Stimulated activated CD4-positive, alpha-beta T cell treated with anti-CD3 and anti-CD28 coated beads, TNF-alpha, amount 100 ng/mL, for 24 hours (primary cell): ENCODE results near the gene RAB5B.
A peak's percentile ranks its signal among the peaks of the same experiment; 100 is the strongest.

Experiments
- DNase-seq, 3 experiments: peaks; one replicate each; pipeline ENCODE4 v3.0.0-alpha.2; 2020; ENCODE audit warnings: low read depth in 3 of 3

The RAB5B gene, protein sequence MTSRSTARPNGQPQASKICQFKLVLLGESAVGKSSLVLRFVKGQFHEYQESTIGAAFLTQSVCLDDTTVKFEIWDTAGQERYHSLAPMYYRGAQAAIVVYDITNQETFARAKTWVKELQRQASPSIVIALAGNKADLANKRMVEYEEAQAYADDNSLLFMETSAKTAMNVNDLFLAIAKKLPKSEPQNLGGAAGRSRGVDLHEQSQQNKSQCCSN

DNA sequence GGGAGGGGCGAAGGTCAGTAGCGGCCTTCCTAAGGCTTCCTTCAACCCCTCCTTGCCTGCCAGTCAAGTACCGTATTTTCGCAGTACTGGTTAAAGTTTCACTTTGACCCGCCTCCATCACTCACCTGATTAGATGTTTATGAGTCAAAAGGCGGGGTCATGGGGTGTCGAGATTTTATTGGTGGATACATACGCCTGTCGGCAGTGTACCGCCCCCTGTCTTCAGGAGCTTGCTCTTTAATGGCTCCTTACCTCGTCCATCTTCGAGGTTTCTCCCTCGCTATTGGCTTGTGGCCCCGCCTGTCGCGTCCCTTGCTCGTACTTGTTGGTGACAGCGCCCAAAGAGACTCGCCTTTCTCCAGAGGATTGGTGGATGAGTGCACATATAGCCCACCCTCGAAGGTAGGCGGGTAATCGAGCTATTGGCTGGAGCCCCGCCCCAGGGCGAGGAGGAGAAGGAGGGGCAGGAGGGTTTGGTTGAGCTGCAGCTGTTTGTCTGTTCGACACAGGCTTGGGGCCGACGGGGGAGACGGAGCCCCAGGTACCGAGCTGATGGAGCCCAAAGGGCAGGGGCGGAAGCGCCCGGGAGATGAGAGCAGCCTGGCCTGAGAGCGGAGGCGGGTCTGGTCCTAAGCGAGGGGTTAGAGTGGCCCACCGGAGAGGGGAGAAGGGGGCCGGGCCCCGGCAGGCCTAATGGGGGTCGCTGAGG lies at the start of gene RAB5B:
Gene RAB5B, plus strand, starts transcription at position 480 of the 709 bp plus-strand sequence. CDS start 12,883 bp downstream, outside the sequence.
- peak; percentile 91 to 97 (median 96) for DNase-seq

GRCh38 chr12:55925371-55925770 lies 48.5 kb upstream of the RAB5B start:
- DNase-seq = no peak

- DNase-seq = no peak
Observed at GRCh38 chr12:55925870-55926737, 47.8 kb upstream of the RAB5B start.

GRCh38 chr12:55926738-55927587 lies 46.9 kb upstream of the RAB5B start:
- peak; percentile 83 to 93 (median 87) for DNase-seq

GRCh38 chr12:55927588-55928502 lies 46.0 kb upstream of the RAB5B start, which contains the start of gene PYM1:
Gene PYM1 (minus strand): TSS chr12:55927894. CDS start chr12:55927761, 133 bp downstream.
- DNase-seq = peak in 1 of 3 experiments; percentile 72

DNA sequence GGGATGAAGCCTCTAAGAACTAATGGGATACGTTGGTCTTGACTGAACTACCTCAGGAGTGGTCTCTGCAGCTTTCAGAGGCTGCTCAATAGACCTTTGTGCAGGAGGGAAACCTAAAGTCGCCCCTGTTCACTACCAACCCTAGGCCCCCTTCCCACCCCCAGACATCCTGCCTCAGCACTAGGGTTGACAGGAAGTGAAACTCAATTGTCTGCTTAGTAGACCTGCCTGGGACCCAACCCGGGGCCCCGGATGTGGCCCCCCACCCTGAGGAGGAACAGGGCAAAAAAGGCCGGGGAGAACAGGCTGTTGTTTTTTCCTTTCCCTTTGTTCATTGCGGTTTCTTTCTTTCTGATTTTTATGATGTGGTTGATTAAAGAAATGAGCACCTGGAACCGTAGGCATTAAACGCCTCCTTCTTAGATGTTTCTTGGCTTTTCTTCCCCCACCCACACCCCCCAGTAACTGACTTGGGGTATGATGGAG lies 44.5 kb upstream of the RAB5B start:
- peak; percentile 65 to 85 (median 73) for DNase-seq

- peak; percentile 57 to 86 (median 63) for DNase-seq
Observed at GRCh38 chr12:55930771-55931316, 43.0 kb upstream of the RAB5B start, which contains the start of gene DGKA. Gene DGKA (plus strand): TSS chr12:55931162. CDS start chr12:55936504, 5,342 bp downstream.

DNA sequence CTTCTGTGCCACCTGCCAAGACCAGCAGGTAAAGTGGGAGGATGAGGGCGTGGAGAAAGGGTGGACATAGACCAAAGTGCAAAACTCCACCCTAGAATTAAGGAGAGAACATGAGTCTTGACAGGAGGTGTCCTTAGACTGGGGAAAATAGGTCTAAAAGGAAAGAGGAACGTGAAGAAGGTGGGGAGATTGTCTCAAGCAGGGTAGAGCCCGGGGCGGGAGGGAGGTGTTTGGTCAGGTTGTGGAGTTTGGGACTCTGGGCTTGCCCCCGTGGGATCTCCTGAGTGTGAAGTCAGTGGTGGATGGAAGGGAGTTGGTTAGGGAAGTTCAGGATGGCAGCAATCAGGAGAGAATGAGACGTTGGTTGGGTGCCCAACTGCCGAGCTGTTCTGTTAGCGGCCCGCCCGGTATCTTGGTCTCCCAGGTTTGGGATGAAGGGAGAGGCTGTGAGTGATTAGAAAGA lies 42.5 kb upstream of the RAB5B start:
- DNase-seq = no peak

GRCh38 chr12:55931780-55932550 lies 41.9 kb upstream of the RAB5B start:
- no peak for DNase-seq

GRCh38 chr12:55932551-55932910 lies 41.3 kb upstream of the RAB5B start:
- peak in 1 of 3 experiments; percentile 52 for DNase-seq

DNA sequence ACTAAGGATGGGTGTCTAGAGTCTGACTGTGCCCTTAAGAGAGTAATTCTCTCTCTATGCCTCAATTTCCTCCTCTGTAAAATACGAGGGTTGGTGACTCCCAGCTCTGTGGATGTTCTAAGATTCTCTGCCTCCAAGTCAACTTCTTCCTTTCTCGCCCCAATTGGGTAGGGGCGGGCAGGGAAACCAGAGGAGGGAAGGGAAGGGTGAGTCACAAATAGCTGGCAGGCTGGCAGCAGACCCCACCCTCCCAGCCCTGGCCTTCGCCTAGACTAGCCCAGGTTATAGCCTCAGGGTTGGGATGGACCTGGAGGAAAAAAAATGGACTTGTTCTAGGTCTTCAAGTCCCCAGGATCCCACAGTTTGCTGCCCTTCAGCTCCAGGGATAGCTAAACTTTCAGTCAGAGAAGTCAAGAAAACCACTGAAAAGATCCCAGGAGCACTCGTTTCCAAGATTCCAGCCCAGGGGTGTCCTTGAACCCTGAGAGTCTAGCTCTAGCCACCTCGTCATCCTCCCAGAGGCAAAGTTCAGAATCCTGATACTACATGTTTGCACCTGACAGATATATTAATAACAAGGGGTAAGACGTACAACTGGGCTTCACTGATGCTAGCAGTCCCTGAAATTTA lies 40.6 kb upstream of the RAB5B start:
- no peak for DNase-seq

- DNase-seq = no peak
Observed at GRCh38 chr12:55933799-55934742, 39.8 kb upstream of the RAB5B start.

- no peak for DNase-seq
Observed at GRCh38 chr12:55934773-55935172, 39.1 kb upstream of the RAB5B start.

- DNase-seq = peak in 1 of 3 experiments; percentile 48
Observed at GRCh38 chr12:55935738-55936151, 38.1 kb upstream of the RAB5B start.

DNA sequence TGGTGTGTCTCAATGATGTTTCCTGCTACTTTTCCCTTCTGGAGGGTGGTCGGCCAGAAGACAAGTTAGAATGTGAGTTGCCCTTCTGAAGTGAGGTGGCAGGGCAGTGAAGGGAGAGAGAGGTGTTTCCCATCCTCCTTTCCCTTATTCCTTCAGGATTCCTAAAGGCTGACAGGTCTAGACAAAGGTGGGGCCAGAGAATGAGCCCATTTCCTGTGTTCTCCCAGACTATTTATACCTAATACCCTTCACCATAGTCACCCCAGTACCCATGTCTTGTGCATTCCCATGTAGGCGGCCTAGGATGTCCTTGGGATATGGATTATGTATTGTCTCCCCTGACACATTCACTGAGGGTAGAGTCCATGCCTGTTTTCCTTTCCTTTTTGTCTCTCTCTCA lies 35.9 kb upstream of the RAB5B start:
- DNase-seq = no peak

GRCh38 chr12:55938826-55939501 lies 34.9 kb upstream of the RAB5B start:
- no peak for DNase-seq
